ENCODE measurements around the gene CDC42SE1. TPM values are rescaled to one million over a fixed set of nuclear protein-coding genes. Genes with fewer than 3 reads are reported as not detected.
A peak's percentile ranks its signal among the peaks of the same experiment; 100 is the strongest.

CDC42SE1 gene
- total RNA-seq, 2 experiments from 2014 or later, result 86.5 to 92.8 TPM

- POLR2A ChIA-PET, result no interaction called here
Observed at GRCh38 chr1:151069103-151069486, 9.7 kb upstream of the CDC42SE1 start.

GRCh38 chr1:151067185-151067584, 7.8 kb upstream of the CDC42SE1 start:
- no peak for DNase-seq
- no peak overlapping the region for H3K27ac Mint-ChIP-seq
- ChIA-PET CTCF (interaction anchor here (1.2 to 1.7 kb wide), 3 partner anchors 9 to 89 kb away, joined by 3 to 6 read pairs (median 4); partner anchors contain the start of gene TNFAIP8L2), POLR2A (interaction anchor here (0.9 to 1.5 kb wide), 4 partner anchors 8 to 121 kb away, joined by 3 to 7 read pairs (median 4); partner anchors contain the start of genes C1orf56, CDC42SE1 and MLLT11)
- peaks cover 21% of the 10 kb centered on the region for H3K4me1 Mint-ChIP-seq (ENCODE audit: low read depth)
- H3K9me3 Mint-ChIP-seq, result no peaks in the 10 kb centered on the region
- no peak overlapping the region for H3K4me3 Mint-ChIP-seq
- H3K27me3 Mint-ChIP-seq, result no peaks in the 10 kb centered on the region
- intact Hi-C loops (cut with micrococcal nuclease), result no loop called here
- ATAC-seq, result no peak
- TF ChIP-seq CTCF (IDR thresholded peaks at IDR 0.05), result no peak
- peaks cover 9% of the 10 kb centered on the region for H3K36me3 Mint-ChIP-seq (ENCODE audit: low read depth)

More at GRCh38 chr1:151069103-151069486, 9.7 kb upstream of the CDC42SE1 start:
- H3K9me3 Mint-ChIP-seq, result no peaks in the 10 kb centered on the region
- H3K27me3 Mint-ChIP-seq, result no peaks in the 10 kb centered on the region
- ATAC-seq (no peak), DNase-seq (no peak)
- intact Hi-C loops (cut with micrococcal nuclease), result no loop called here
- H3K4me3 Mint-ChIP-seq, result peak overlapping the region; percentile 99
- CTCF ChIA-PET, result interaction anchor here (1.3 to 4.3 kb wide), 2 partner anchors 11 to 70 kb away, joined by 3 to 40 read pairs; partner anchors contain the start of genes CDC42SE1 and MLLT11
- TF ChIP-seq CTCF (IDR thresholded peaks at IDR 0.05), result no peak
- peak overlapping the region; percentile 100 for H3K27ac Mint-ChIP-seq
- peaks cover 17% of the 10 kb centered on the region for H3K4me1 Mint-ChIP-seq (ENCODE audit: low read depth)
- H3K36me3 Mint-ChIP-seq (ENCODE audit: low read depth), result peaks cover 13% of the 10 kb centered on the region

- TF ChIP-seq CTCF (IDR thresholded peaks at IDR 0.05), result no peak
- Mint-ChIP-seq H3K27ac (no peak overlapping the region), H3K4me3 (no peak overlapping the region), H3K4me1 (ENCODE audit: low read depth) (peaks cover 32% of the 10 kb centered on the region), H3K27me3 (no peaks in the 10 kb centered on the region), H3K36me3 (ENCODE audit: low read depth) (peaks cover 6% of the 10 kb centered on the region), H3K9me3 (no peaks in the 10 kb centered on the region)
- DNase-seq, result no peak
- ATAC-seq, result no peak
- ChIA-PET CTCF (interaction anchor here (0.8 to 2.5 kb wide), 4 partner anchors 14 to 91 kb away, joined by 3 to 6 read pairs (median 4); partner anchors contain the start of gene TNFAIP8L2), POLR2A (interaction anchor here (0.7 to 1.2 kb wide), 2 partner anchors 15 to 93 kb away, joined by 3 to 4 read pairs; no protein-coding TSS in a partner anchor)
- intact Hi-C loops (cut with micrococcal nuclease), result no loop called here
Observed at GRCh38 chr1:151065089-151065645, 5.7 kb upstream of the CDC42SE1 start.

GRCh38 chr1:151062741-151063371, 3.4 kb upstream of the CDC42SE1 start:
- no peak overlapping the region for H3K4me3 Mint-ChIP-seq
- intact Hi-C loops (cut with micrococcal nuclease), result no loop called here
- DNase-seq (no peak), ATAC-seq (no peak)
- no peaks in the 10 kb centered on the region for H3K9me3 Mint-ChIP-seq
- ChIA-PET POLR2A (interaction anchor here (0.5 to 2.3 kb wide), 4 partner anchors 8 to 27 kb away, joined by 3 to 8 read pairs (median 4); no protein-coding TSS in a partner anchor), CTCF (interaction anchor here (1.4 to 3.8 kb wide), 5 partner anchors 8 to 67 kb away, joined by 4 to 20 read pairs (median 5); partner anchors contain the start of genes GABPB2 and MINDY1)
- peaks cover 26% of the 10 kb centered on the region for H3K4me1 Mint-ChIP-seq (ENCODE audit: low read depth)
- peaks cover 14% of the 10 kb centered on the region for H3K36me3 Mint-ChIP-seq (ENCODE audit: low read depth)
- H3K27me3 Mint-ChIP-seq, result no peaks in the 10 kb centered on the region
- H3K27ac Mint-ChIP-seq, result no peak overlapping the region
- TF ChIP-seq CTCF (IDR thresholded peaks at IDR 0.05), result no peak

All from activated CD8-positive, alpha-beta T cell treated with anti-CD3 and anti-CD28 coated beads for 36 hours (primary cell).